H9 (cell line): Measurements from ENCODE around the gene TDP2. TPM values are rescaled to one million over a fixed set of nuclear protein-coding genes. Genes with fewer than 3 reads are reported as not detected.

ENCODE experiments used
- DNase-seq: peaks from one replicate; pipeline ENCODE4 v3.0.0-alpha.2; 2017
- H2AFZ ChIP-seq: one replicate; pipeline ENCODE4 v1.6.1; 2013; ENCODE audit warnings: mild to moderate bottlenecking, low read length, control low read depth, moderate library complexity
- H2AK5ac ChIP-seq: 2 replicates; pipeline ENCODE4 v1.6.1; 2013; ENCODE audit warnings: low read length, control low read depth, mixed read lengths; ENCODE audit not compliant: insufficient read length
- H2BK120ac ChIP-seq: one replicate; pipeline ENCODE4 v1.6.1; 2013; ENCODE audit warnings: low read depth, mild to moderate bottlenecking, low read length, control low read depth, inconsistent platforms; ENCODE audit not compliant: poor library complexity, severe bottlenecking
- H2BK12ac ChIP-seq: 2 replicates; pipeline ENCODE4 v1.6.1; 2013; ENCODE audit warnings: low read length, control low read depth, mixed read lengths, low read depth; ENCODE audit not compliant: insufficient read length
- H2BK15ac ChIP-seq: 2 replicates; pipeline ENCODE4 v1.6.1; 2013; ENCODE audit warnings: low read depth, low read length, control low read depth
- H2BK20ac ChIP-seq: one replicate; pipeline ENCODE4 v1.6.1; 2013; ENCODE audit warnings: low read depth, mild to moderate bottlenecking, low read length, control low read depth, inconsistent platforms; ENCODE audit not compliant: poor library complexity, severe bottlenecking
- H2BK5ac ChIP-seq: 2 replicates; pipeline ENCODE4 v1.6.1; 2013; ENCODE audit warnings: low read length, control low read depth, mixed read lengths; ENCODE audit not compliant: insufficient read length
- H3K14ac ChIP-seq: 2 replicates; pipeline ENCODE4 v1.6.1; 2013; ENCODE audit warnings: low read length, control low read depth; ENCODE audit not compliant: insufficient read depth
- H3K18ac ChIP-seq: 2 replicates; pipeline ENCODE4 v1.6.1; 2013; ENCODE audit warnings: low read depth, mild to moderate bottlenecking, mixed read lengths, low read length, control low read depth; ENCODE audit not compliant: insufficient read length
- H3K23ac ChIP-seq: 2 replicates; pipeline ENCODE4 v1.6.1; 2013; ENCODE audit warnings: low read length, control low read depth, mixed read lengths, low read depth; ENCODE audit not compliant: insufficient read length
- H3K23me2 ChIP-seq: 2 replicates; pipeline ENCODE4 v1.6.1; 2013; ENCODE audit warnings: low read depth, mild to moderate bottlenecking, mixed read lengths, low read length, control low read depth; ENCODE audit not compliant: insufficient read length, poor library complexity, severe bottlenecking
- H3K27ac ChIP-seq: 2 replicates; pipeline ENCODE4 v1.5.1; 2013; ENCODE audit warnings: low read length, control low read depth, mixed read lengths, low read depth; ENCODE audit not compliant: insufficient read length
- H3K27me3 ChIP-seq: 2 replicates; pipeline ENCODE4 v1.6.1; 2013; ENCODE audit warnings: low read length, control low read depth, inconsistent platforms; ENCODE audit not compliant: insufficient read depth
- H3K4ac ChIP-seq: 2 replicates; pipeline ENCODE4 v1.6.1; 2013; ENCODE audit warnings: low read depth, mild to moderate bottlenecking, control low read depth, inconsistent platforms, low read length, moderate library complexity
- H3K4me1 ChIP-seq: 2 replicates; pipeline ENCODE4 v1.6.1; 2013; ENCODE audit warnings: low read length, control low read depth, inconsistent platforms; ENCODE audit not compliant: insufficient read depth
- H3K4me2 ChIP-seq: 2 replicates; pipeline ENCODE4 v1.6.1; 2013; ENCODE audit warnings: low read length, control low read depth, mixed read lengths; ENCODE audit not compliant: insufficient read length, insufficient read depth
- H3K56ac ChIP-seq: 2 replicates; pipeline ENCODE4 v1.6.1; 2013; ENCODE audit warnings: low read depth, mild to moderate bottlenecking, mixed read lengths, low read length, control low read depth; ENCODE audit not compliant: insufficient read length
- H3K79me1 ChIP-seq: 2 replicates; pipeline ENCODE4 v1.6.1; 2013; ENCODE audit warnings: low read depth, mild to moderate bottlenecking, moderate library complexity, low read length, control low read depth, inconsistent platforms; ENCODE audit not compliant: insufficient read depth, poor library complexity, severe bottlenecking
- H3K79me2 ChIP-seq: 2 replicates; pipeline ENCODE4 v1.6.1; 2013; ENCODE audit warnings: low read length, control low read depth, inconsistent platforms; ENCODE audit not compliant: insufficient read depth
- H3K9ac ChIP-seq: 2 replicates; pipeline ENCODE4 v1.6.1; 2013; ENCODE audit warnings: low read length, control low read depth, mixed read lengths; ENCODE audit not compliant: insufficient read length; ENCODE audit errors: extremely low read depth
- H3K9me3 ChIP-seq: one replicate; pipeline ENCODE4 v1.6.1; 2013; ENCODE audit warnings: low read depth, low read length, inconsistent platforms; ENCODE audit not compliant: control insufficient read depth
- H3T11ph ChIP-seq: one replicate; pipeline ENCODE4 v1.6.1; 2013; ENCODE audit warnings: mild to moderate bottlenecking, low read length, control low read depth, inconsistent platforms
- H4K20me1 ChIP-seq: one replicate; pipeline ENCODE4 v1.6.1; 2013; ENCODE audit not compliant: control insufficient read depth, insufficient read length, insufficient read depth
- H4K5ac ChIP-seq: 2 replicates; pipeline ENCODE4 v1.6.1; 2013; ENCODE audit warnings: low read depth, mild to moderate bottlenecking, mixed read lengths, low read length, control low read depth; ENCODE audit not compliant: insufficient read length
- H4K8ac ChIP-seq: replicated peaks from 2 replicates; pipeline ENCODE4 v1.6.1; 2013; ENCODE audit warnings: low read length, control low read depth, mixed read lengths, low read depth; ENCODE audit not compliant: insufficient read length
- H4K91ac ChIP-seq: 2 replicates; pipeline ENCODE4 v1.6.1; 2013; ENCODE audit warnings: low read depth, mild to moderate bottlenecking, moderate library complexity, mixed read lengths, low read length, control low read depth; ENCODE audit not compliant: insufficient read length
- H3K27ac Mint-ChIP-seq, 3 experiments: 2 replicates in 2 of 3; 3 replicates in 1 of 3; pipeline ENCODE4 v1.8.0; 2020 to 2021; ENCODE audit warnings: mixed read lengths in 3 of 3, mild to moderate bottlenecking in 1 of 3, moderate library complexity in 1 of 3
- H3K27me3 Mint-ChIP-seq: 2 replicates; pipeline ENCODE4 v1.8.0; 2021; ENCODE audit warnings: low read depth, mild to moderate bottlenecking, moderate library complexity, mixed read lengths
- H3K36me3 Mint-ChIP-seq, 3 experiments: 2 replicates in 2 of 3; 3 replicates in 1 of 3; pipeline ENCODE4 v1.8.0; 2020 to 2021; ENCODE audit warnings: low read depth in 3 of 3, mixed read lengths in 3 of 3; ENCODE audit not compliant: insufficient read depth in 1 of 3
- H3K4me1 Mint-ChIP-seq, 2 experiments: 2 replicates each; pipeline ENCODE4 v1.8.0; 2020; ENCODE audit warnings: mixed read lengths in 2 of 2
- H3K4me3 Mint-ChIP-seq, 2 experiments: 2 replicates in 1 of 2; 3 replicates in 1 of 2; pipeline ENCODE4 v1.8.0; 2020 to 2021; ENCODE audit warnings: mild to moderate bottlenecking in 2 of 2, mixed read lengths in 2 of 2, moderate library complexity in 1 of 2
- H3K9me3 Mint-ChIP-seq, 2 experiments: 2 replicates in 1 of 2; 3 replicates in 1 of 2; pipeline ENCODE4 v1.8.0; 2020; ENCODE audit warnings: mild to moderate bottlenecking in 2 of 2, mixed read lengths in 2 of 2, moderate library complexity in 1 of 2
- CTCF ChIP-seq: fragments of 200-600 bp; sonication (generic); conservative IDR thresholded peaks from 3 replicates; pipeline ENCODE4 v1.8.0; 2021; ENCODE audit warnings: antibody characterized with exemption, mild to moderate bottlenecking
- WGBS: extraction: QIAGEN DNeasy Blood & Tissue Kit; methylation state at CpG from one replicate; pipeline ENCODE4 v1.1.7; 2013; ENCODE audit warnings: missing lambda C conversion rate, low lambda C conversion rate, mixed read lengths; ENCODE audit not compliant: insufficient read length; ENCODE audit errors: extremely low coverage; 5-methylcytosine and 5-hydroxymethylcytosine counted together
- total RNA-seq: library from RNA; stranded (reverse); gene quantifications from 2 replicates; pipeline ENCODE4 v1.2.1, GENCODE V29; 2021

The TDP2 gene
- total RNA-seq, 1 experiment from 2014 or later, result 55.6 TPM

DNA sequence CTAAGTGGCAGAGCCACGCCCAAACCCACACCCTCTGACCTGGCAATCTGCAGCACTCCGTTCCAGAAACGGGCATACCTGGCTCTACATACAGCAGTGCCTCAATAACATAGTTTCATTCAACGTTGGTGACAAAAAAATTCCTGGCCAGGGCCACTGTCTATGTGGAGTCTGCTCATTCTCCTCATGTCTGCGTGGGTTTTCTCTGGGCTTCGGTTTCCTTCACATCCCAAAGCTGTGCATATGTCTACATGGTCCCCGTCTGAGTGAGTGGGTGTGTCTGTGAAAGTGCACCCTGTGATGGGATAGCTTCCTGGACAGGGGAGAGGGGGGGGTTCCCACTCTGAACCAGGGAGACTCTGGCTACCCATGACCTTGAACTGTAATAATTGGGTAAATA lies 22.8 kb downstream of the TDP2 start:
- no peak overlapping the region for H3K23ac ChIP-seq
- no peak overlapping the region for H2BK120ac ChIP-seq
- no peak overlapping the region for H2AFZ ChIP-seq
- H3T11ph ChIP-seq, result no peak overlapping the region
- H3K79me1 ChIP-seq, result no peaks in the 10 kb centered on the region
- no peak overlapping the region for H3K4me2 ChIP-seq
- H2BK5ac ChIP-seq, result no peak overlapping the region
- H3K56ac ChIP-seq, result no peak overlapping the region
- H4K8ac ChIP-seq, result no peak overlapping the region
- H3K23me2 ChIP-seq, result peaks cover 8% of the 10 kb centered on the region
- no peak overlapping the region for H3K9ac ChIP-seq
- DNase-seq, result no peak
- H3K27ac Mint-ChIP-seq, result no peak overlapping the region
- H3K4me1 ChIP-seq, result no peaks in the 10 kb centered on the region; the same call in 1 of the 2 replicates
- H2BK15ac ChIP-seq, result no peak overlapping the region
- no peak overlapping the region for H3K4ac ChIP-seq
- H3K18ac ChIP-seq, result no peak overlapping the region
- no peaks in the 10 kb centered on the region for H3K79me2 ChIP-seq
- TF ChIP-seq CTCF, result no peak
- no peak overlapping the region for H4K5ac ChIP-seq
- H3K4me1 Mint-ChIP-seq, result peaks cover 11% of the 10 kb centered on the region in 2 experiments
- H3K27ac ChIP-seq, result no peak overlapping the region
- H2BK20ac ChIP-seq, result no peak overlapping the region
- no CpG with 5 or more reads among the region's 7 CpGs for WGBS
- no peaks in the 10 kb centered on the region for H3K27me3 ChIP-seq
- H4K20me1 ChIP-seq, result no peaks in the 10 kb centered on the region
- H3K36me3 Mint-ChIP-seq, result no peaks in the 10 kb centered on the region; a peak in 2 of 7 replicates
- peaks cover 12% of the 10 kb centered on the region for H3K27me3 Mint-ChIP-seq
- H3K14ac ChIP-seq, result no peak overlapping the region; the same call in 1 of the 2 replicates
- H2AK5ac ChIP-seq, result no peak overlapping the region
- H3K4me3 Mint-ChIP-seq, result no peak overlapping the region; a peak in 1 of 5 replicates
- H3K9me3 Mint-ChIP-seq, result peaks cover 1 to 3% of the 10 kb centered on the region in 2 experiments; a peak in 3 of 5 replicates
- H2BK12ac ChIP-seq, result no peak overlapping the region
- H4K91ac ChIP-seq, result no peak overlapping the region
- H3K9me3 ChIP-seq, result no peaks in the 10 kb centered on the region
